T47D (cell line): Measurements from ENCODE around the gene DSE.

Source experiments
- DNase-seq, 2 experiments: peaks; one replicate each; pipeline versions ENCODE4 v3.0.0 to v3.0.0-alpha.2; 2011 to 2012; ENCODE audit warnings: low read depth in 1 of 2, low spot score in 1 of 2
- JUND ChIP-seq: IDR thresholded peaks from 2 replicates; pipeline ENCODE4 v1.6.1; 2012; ENCODE audit warnings: low read depth
- in situ Hi-C: cut with HindIII; loops from 2 replicates; pipeline ENCODE4 v1.10.0; 2016; ENCODE audit warnings: low sequenced_read_pairs, low pct_unique_long_range_greater_than_20kb

The DSE gene

DNA sequence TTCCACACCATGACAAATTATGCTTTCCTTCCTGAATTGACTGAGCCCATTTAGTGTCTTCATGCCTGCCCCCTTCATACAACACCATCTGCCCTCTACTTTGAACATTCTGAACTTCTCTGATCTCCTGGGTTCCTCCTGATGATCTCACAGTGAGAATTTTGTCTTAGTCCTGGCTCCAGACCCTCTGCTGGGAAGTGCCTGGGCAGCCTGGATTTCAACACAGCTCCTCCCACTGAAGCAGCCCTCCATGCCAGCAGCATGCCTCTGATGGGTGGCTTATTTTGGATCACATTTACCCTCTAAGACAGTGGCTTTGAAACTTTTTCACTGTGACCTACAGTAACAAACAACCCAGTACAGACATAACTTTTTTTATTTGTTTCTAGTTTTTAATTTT is 41.5 kb downstream of the DSE start:
- TF ChIP-seq JUND = no peak
- no peak for DNase-seq
- in situ Hi-C loops = no loop called here

DNA sequence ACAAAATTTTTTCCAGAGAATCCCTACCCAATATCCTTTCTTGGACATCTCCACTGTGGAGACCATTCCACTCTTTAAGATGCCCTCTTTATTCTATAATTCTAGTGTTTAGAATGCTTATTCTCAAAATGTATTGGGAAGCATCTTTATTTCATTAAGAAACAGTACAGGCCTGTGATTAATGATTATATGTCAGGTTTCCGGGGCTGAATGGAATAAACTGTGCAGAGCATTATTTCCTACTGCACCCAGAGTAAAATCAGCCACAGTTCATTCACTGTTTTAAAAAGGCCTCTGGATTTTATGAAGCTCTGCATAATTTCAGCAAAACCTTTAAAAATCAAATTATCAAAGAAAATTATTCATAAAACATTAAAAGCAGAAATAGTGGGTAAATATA is 42.6 kb downstream of the DSE start:
- in situ Hi-C loops = no loop called here
- DNase-seq = no peak
- TF ChIP-seq JUND = no peak

DNA sequence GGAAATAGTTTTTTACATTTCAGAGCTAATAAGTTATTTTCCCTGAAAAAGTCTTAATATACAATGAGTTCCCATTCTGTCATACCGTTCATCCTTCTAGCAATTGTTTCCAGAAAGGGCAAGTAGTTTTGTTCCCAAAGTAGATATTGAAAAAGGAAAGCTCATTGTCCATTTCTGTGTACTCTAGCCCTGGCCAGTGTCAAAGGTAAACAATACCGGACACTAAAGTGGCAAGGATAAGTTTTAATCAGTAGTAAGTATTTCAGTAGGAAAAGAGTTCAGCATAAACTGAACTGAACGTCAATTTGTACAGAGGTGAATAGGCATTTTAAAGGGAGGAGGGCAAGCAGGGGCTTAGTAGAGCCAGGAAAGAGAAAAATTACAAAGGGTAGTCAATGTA is 46.9 kb downstream of the DSE start:
- TF ChIP-seq JUND = no peak
- DNase-seq = no peak

GRCh38 chr6:116419069-116419786 is 48.5 kb downstream of the DSE start:
- in situ Hi-C loops = no loop called here
- TF ChIP-seq JUND = no peak
- DNase-seq = no peak

More for the DNA sequence above, 46.9 kb downstream of the DSE start:
- in situ Hi-C loops = no loop called here

DNA sequence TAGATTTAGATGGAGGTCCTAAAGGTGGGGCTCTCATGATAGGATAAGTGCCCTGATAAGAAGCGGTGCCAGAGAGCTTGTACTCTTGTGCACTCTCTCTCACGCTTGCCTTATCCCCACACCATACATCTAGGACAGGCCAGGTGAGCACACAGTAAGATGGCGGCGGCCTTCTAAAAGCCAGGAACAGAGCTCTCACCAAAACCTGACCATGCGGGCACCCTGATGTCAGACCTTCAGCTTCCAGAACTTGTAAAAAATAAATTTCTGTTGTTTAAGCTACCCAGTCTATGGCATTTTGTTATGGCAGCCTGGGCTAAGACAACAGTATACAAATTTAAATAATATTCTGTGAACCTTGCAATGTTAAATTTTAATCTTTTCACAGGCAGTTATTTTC is 49.6 kb downstream of the DSE start:
- DNase-seq = no peak
- in situ Hi-C loops = no loop called here
- TF ChIP-seq JUND = no peak

GRCh38 chr6:116422238-116422637 is 51.5 kb downstream of the DSE start:
- TF ChIP-seq JUND = no peak
- DNase-seq = no peak
- in situ Hi-C loops = no loop called here

DNA sequence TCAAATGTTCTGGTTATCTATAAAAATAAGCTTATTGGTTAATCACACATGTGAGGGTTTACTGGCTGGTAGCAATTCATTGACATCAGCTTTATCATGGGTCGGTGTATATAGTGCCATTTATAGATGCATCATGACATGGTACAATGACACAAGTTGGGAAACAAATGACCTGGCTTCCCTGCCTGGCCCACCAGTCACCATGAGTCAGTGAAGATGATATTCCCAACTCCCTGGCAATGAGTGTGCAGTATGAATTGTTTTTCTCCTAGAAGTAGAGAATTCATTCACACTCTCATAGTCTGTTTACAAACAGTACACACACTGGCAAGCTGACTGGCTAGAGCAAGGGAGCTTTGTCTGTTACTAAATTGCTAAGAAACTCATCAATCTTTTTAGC is 53.3 kb downstream of the DSE start:
- DNase-seq = no peak
- in situ Hi-C loops = no loop called here
- no peak for TF ChIP-seq JUND

GRCh38 chr6:116426551-116426950 is 55.8 kb downstream of the DSE start:
- no peak for DNase-seq
- TF ChIP-seq JUND = no peak
- in situ Hi-C loops = no loop called here

- TF ChIP-seq JUND = no peak
- DNase-seq = no peak
- in situ Hi-C loops = no loop called here
These were observed 58.4 kb downstream of the DSE start for GRCh38 chr6:116429111-116429510.

GRCh38 chr6:116430860-116431259 is 60.1 kb downstream of the DSE start:
- in situ Hi-C loops = no loop called here
- DNase-seq = no peak
- TF ChIP-seq JUND = no peak

- DNase-seq = no peak
- in situ Hi-C loops = no loop called here
These were observed 61.3 kb downstream of the DSE start for GRCh38 chr6:116431964-116432595.

DNA sequence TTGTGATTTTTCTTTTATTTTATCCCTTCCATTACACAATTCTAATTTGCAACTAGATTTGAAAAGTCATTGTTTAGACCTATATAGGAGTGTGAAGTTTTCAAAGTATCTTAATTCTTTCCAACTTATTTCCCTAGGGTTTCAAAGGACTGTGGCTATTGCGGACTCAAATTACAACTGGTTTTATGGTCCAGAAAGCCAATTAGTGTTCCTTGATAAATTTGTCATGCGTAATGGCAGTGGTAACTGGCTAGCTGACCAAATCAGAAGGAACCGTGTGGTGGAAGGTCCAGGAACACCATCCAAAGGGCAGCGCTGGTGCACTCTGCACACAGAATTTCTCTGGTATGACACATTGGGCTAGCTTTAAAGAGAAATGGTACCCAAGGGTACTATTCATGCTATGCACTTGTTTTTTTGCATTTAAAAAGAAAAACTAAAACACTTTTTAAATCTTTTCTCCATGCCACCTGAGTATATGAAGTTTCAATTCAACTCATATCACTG is 62.5 kb downstream of the DSE start:
- in situ Hi-C loops = no loop called here
- no peak for DNase-seq
- TF ChIP-seq JUND = no peak

More at GRCh38 chr6:116431964-116432595, 61.3 kb downstream of the DSE start:
- no peak for TF ChIP-seq JUND

DNA sequence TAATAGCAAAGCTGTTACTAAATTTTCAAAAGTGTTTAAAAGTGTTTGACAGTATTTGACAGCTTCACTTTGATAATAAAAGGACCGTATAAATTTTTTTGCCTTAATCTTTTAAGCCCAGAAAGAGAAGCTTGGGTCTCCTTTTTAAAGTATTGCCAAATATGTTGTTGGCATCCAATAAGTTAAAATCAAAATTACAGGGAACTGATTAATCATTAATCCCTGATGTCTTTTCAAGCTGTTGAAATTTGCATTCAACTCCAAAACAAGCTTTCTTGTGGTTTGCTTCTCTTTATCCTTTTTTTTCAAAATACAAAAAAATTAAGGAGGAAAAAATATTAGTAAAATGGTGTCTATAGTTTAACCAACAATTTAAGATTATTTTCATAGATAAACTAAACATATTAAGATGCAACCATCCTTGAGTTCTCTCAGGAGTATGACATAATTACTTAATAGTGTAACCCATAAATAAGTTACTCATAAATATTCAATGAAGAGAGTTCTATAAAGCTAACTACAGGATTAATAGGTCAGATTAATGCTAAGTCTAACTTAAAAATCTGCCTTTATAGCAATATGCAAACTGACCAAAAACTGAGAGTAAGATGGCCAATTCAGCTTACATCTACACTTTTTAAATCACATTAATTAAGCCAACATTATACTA is 63.4 kb downstream of the DSE start:
- TF ChIP-seq JUND = no peak
- in situ Hi-C loops = no loop called here
- DNase-seq = no peak
